K562 (cell line): Measurements from ENCODE around the gene CD4. TPM values are rescaled to one million over a fixed set of nuclear protein-coding genes. Genes with fewer than 3 reads are reported as not detected.

Experiments
- KDM2B ChIP-seq: fragments of 250-450 bp; sonication (Bioruptor Pico); IDR thresholded peaks from 2 replicates; pipeline ENCODE4 v1.8.0; 2021; ENCODE audit warnings: mild to moderate bottlenecking, moderate library complexity
- LARP7 ChIP-seq: fragments of 450-650 bp; IDR thresholded peaks from 2 replicates; pipeline ENCODE4 v1.6.1; 2016
- MXI1 ChIP-seq: IDR thresholded peaks from 2 replicates; pipeline ENCODE4 v1.6.1; 2011; ENCODE audit warnings: low read depth, mild to moderate bottlenecking, improper control_type of control experiment, low read length
- POLR2B ChIP-seq: fragments of 450-650 bp; IDR thresholded peaks from 2 replicates; pipeline ENCODE4 v1.6.1; 2018; ENCODE audit warnings: low read depth; ENCODE audit not compliant: partially characterized antibody
- PRPF4 ChIP-seq: fragments of 200-400 bp; formaldehyde crosslinking; IDR thresholded peaks from one replicate; pipeline ENCODE4 v1.6.1; 2017; ENCODE audit warnings: low read length, low read depth, mild to moderate bottlenecking; ENCODE audit not compliant: insufficient read depth, poor library complexity, severe bottlenecking
- SRSF7 ChIP-seq: fragments of 200-400 bp; formaldehyde crosslinking; optimal IDR thresholded peaks from 2 replicates; pipeline ENCODE3; 2017; ENCODE audit warnings: mild to moderate bottlenecking, low read depth, low read length
- polyA plus RNA-seq, 8 experiments: library from polyadenylated mRNA; depleted of rRNA in 4 of 8; stranded (reverse) in 5 of 8; unstranded in 3 of 8; fragments of >200 nt; fragmentation: Nextera tagmentation in 2 of 8; fragmentation: Illumina TruSeq in 1 of 8; extraction: Ambion mirVana in 2 of 8; extraction: Trizol in 1 of 8; gene quantifications; 2 replicates each; pipeline versions ENCODE4 v1.2.1 to v1.2.3, GENCODE V29; 2011 to 2014; ENCODE audit warnings: inconsistent platforms in 1 of 8, missing spikeins in 1 of 8
- total RNA-seq, 7 experiments: library from RNA; depleted of rRNA in 6 of 7; stranded (reverse); fragments of >200 nt in 6 of 7; fragmentation: Illumina TruSeq in 2 of 7; extraction: Trizol in 2 of 7; gene quantifications; 2 replicates each; pipeline versions ENCODE4 v1.2.1 to v1.2.3, GENCODE V29; 2011 to 2021; ENCODE audit warnings: low replicate concordance in 1 of 7
- TF ChIP-seq, protein P1 (sequence below), 2 experiments: fragments of 450-650 bp in 1 of 2; sonication (generic) in 1 of 2; formaldehyde crosslinking in 1 of 2; IDR thresholded peaks; 2 replicates each; pipeline versions ENCODE4 v1.7.1 to v1.9.0; 2016 to 2022; ENCODE audit warnings: inconsistent platforms in 1 of 2, mild to moderate bottlenecking in 1 of 2, missing genetic modification reagents in 1 of 2
- TF ChIP-seq, protein P2 (sequence below): IDR thresholded peaks from 2 replicates; pipeline ENCODE4 v1.6.1; 2011; ENCODE audit not compliant: insufficient read length; ENCODE audit errors: extremely low read depth
- TF ChIP-seq, protein P3 (sequence below): sonication (generic); formaldehyde crosslinking; IDR thresholded peaks from 2 replicates; pipeline ENCODE4 v1.8.1; 2023; ENCODE audit warnings: mild to moderate bottlenecking, missing genetic modification reagents
- TF ChIP-seq, protein P4 (sequence below): fragments of 250-450 bp; sonication (Bioruptor Pico); IDR thresholded peaks from 2 replicates; pipeline ENCODE4 v1.5.0; 2021
- TF ChIP-seq, protein P5 (sequence below): sonication (generic); formaldehyde crosslinking; IDR thresholded peaks from 2 replicates; pipeline ENCODE4 v1.5.0; 2020; ENCODE audit warnings: missing genetic modification reagents

CD4 gene
- total and polyA plus RNA-seq, 9 of the 15 experiments (the other 6 are each of a cell fraction or from before 2014, with no cell fraction given): 0.06 to 0.27 (median 0.09) TPM; not detected in 5

DNA sequence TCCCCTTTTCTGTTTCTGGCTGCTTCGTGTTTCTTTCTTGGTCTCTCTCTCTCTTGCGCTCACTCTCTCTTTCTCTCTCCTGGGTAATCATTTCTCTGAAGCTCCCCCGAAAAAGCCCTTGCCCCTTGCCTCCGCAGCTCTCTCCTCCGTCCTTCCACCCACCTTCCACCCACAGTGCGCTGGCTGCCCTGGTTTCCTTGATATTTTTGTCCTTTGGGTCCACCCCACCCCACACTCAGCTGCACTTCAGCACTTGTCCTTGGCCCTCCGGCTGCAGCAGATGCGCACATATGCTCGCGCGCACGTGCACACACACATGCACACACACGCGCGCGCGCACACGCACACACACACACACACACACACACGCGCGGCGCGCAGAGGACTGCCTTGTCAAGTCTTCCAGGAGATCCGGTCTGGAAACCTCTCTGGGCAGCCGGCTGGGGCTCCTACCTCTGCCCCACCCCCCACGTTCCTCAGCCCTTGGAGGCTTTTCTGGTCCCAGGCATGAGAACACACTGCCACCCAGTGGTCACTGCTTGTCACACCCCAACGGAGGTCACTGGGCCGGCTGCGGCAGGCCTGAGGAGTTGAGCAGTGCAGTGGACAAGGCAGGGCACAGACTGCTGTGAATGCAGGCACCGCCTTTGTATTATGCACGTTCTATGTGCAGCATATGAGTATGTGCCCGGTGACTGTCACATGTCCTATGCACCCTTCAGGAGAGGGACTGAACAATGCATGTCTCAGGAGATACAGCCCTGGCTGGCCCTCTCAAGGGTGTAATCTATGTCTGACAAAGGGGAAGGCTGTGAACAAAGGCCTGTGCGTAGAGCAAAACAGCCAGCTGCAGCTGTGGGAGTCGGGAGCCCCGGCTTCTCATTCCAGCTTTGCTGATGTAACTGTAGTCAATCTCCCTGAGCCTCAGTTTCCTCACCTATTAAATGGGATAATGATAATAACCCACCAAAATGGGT is 10.5 kb upstream of the CD4 start (continued):
- TF ChIP-seq POLR2B (no peak), KDM2B (CRISPR knock-in tag) (no peak), MXI1 (no peak), PRPF4 (no peak), SRSF7 (no peak), LARP7 (no peak)
- TF ChIP-seq, protein P1, sequence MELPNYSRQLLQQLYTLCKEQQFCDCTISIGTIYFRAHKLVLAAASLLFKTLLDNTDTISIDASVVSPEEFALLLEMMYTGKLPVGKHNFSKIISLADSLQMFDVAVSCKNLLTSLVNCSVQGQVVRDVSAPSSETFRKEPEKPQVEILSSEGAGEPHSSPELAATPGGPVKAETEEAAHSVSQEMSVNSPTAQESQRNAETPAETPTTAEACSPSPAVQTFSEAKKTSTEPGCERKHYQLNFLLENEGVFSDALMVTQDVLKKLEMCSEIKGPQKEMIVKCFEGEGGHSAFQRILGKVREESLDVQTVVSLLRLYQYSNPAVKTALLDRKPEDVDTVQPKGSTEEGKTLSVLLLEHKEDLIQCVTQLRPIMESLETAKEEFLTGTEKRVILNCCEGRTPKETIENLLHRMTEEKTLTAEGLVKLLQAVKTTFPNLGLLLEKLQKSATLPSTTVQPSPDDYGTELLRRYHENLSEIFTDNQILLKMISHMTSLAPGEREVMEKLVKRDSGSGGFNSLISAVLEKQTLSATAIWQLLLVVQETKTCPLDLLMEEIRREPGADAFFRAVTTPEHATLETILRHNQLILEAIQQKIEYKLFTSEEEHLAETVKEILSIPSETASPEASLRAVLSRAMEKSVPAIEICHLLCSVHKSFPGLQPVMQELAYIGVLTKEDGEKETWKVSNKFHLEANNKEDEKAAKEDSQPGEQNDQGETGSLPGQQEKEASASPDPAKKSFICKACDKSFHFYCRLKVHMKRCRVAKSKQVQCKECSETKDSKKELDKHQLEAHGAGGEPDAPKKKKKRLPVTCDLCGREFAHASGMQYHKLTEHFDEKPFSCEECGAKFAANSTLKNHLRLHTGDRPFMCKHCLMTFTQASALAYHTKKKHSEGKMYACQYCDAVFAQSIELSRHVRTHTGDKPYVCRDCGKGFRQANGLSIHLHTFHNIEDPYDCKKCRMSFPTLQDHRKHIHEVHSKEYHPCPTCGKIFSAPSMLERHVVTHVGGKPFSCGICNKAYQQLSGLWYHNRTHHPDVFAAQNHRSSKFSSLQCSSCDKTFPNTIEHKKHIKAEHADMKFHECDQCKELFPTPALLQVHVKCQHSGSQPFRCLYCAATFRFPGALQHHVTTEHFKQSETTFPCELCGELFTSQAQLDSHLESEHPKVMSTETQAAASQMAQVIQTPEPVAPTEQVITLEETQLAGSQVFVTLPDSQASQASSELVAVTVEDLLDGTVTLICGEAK (IDR thresholded peaks at IDR 0.05): peak; percentile 33; the same call in 1 of the 2 replicates
- TF ChIP-seq, protein P1 (CRISPR knock-in tag; IDR thresholded peaks at IDR 0.05): peak; percentile 28; the same call in 1 of the 2 replicates
- TF ChIP-seq, protein P2, sequence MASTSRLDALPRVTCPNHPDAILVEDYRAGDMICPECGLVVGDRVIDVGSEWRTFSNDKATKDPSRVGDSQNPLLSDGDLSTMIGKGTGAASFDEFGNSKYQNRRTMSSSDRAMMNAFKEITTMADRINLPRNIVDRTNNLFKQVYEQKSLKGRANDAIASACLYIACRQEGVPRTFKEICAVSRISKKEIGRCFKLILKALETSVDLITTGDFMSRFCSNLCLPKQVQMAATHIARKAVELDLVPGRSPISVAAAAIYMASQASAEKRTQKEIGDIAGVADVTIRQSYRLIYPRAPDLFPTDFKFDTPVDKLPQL: no peak
- TF ChIP-seq, protein P3, sequence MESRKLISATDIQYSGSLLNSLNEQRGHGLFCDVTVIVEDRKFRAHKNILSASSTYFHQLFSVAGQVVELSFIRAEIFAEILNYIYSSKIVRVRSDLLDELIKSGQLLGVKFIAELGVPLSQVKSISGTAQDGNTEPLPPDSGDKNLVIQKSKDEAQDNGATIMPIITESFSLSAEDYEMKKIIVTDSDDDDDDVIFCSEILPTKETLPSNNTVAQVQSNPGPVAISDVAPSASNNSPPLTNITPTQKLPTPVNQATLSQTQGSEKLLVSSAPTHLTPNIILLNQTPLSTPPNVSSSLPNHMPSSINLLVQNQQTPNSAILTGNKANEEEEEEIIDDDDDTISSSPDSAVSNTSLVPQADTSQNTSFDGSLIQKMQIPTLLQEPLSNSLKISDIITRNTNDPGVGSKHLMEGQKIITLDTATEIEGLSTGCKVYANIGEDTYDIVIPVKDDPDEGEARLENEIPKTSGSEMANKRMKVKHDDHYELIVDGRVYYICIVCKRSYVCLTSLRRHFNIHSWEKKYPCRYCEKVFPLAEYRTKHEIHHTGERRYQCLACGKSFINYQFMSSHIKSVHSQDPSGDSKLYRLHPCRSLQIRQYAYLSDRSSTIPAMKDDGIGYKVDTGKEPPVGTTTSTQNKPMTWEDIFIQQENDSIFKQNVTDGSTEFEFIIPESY: peak; percentile 10; the same call in 1 of the 2 replicates
- TF ChIP-seq, protein P4, sequence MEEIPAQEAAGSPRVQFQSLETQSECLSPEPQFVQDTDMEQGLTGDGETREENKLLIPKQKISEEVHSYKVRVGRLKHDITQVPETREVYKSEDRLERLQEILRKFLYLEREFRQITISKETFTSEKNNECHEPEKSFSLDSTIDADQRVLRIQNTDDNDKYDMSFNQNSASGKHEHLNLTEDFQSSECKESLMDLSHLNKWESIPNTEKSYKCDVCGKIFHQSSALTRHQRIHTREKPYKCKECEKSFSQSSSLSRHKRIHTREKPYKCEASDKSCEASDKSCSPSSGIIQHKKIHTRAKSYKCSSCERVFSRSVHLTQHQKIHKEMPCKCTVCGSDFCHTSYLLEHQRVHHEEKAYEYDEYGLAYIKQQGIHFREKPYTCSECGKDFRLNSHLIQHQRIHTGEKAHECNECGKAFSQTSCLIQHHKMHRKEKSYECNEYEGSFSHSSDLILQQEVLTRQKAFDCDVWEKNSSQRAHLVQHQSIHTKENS (CRISPR knock-in tag): no peak
- TF ChIP-seq, protein P5, sequence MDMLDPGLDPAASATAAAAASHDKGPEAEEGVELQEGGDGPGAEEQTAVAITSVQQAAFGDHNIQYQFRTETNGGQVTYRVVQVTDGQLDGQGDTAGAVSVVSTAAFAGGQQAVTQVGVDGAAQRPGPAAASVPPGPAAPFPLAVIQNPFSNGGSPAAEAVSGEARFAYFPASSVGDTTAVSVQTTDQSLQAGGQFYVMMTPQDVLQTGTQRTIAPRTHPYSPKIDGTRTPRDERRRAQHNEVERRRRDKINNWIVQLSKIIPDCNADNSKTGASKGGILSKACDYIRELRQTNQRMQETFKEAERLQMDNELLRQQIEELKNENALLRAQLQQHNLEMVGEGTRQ (CRISPR knock-in tag): no peak
